Raji (cell line): ENCODE data around the gene ZNF217.

Experiments used
- POLR2A ChIP-seq: IDR thresholded peaks from 2 replicates; pipeline ENCODE4 v1.6.1; 2011; ENCODE audit warnings: low read depth, low read length, control low read depth; ENCODE audit not compliant: insufficient read depth

The ZNF217 gene

GRCh38 chr20:53623454-53624211 lies 30.0 kb upstream of the ZNF217 start:
- TF ChIP-seq POLR2A, result no peak

- TF ChIP-seq POLR2A, result no peak
Observed at GRCh38 chr20:53623134-53623453, 29.5 kb upstream of the ZNF217 start.

GRCh38 chr20:53622247-53623133 lies 28.9 kb upstream of the ZNF217 start:
- no peak for TF ChIP-seq POLR2A

- no peak for TF ChIP-seq POLR2A
Observed at GRCh38 chr20:53621482-53622246, 28.0 kb upstream of the ZNF217 start.

- TF ChIP-seq POLR2A, result no peak
Observed at GRCh38 chr20:53617791-53618489, 24.3 kb upstream of the ZNF217 start.

GRCh38 chr20:53613748-53614147 lies 20.1 kb upstream of the ZNF217 start:
- no peak for TF ChIP-seq POLR2A

- no peak for TF ChIP-seq POLR2A
Observed at GRCh38 chr20:53611449-53611894, 17.8 kb upstream of the ZNF217 start.

GRCh38 chr20:53609491-53610445 lies 16.1 kb upstream of the ZNF217 start:
- TF ChIP-seq POLR2A, result no peak

GRCh38 chr20:53608456-53609452 lies 15.1 kb upstream of the ZNF217 start:
- no peak for TF ChIP-seq POLR2A

GRCh38 chr20:53608071-53608455 lies 14.4 kb upstream of the ZNF217 start:
- no peak for TF ChIP-seq POLR2A

- TF ChIP-seq POLR2A, result no peak
Observed at GRCh38 chr20:53606364-53606985, 12.8 kb upstream of the ZNF217 start.

- TF ChIP-seq POLR2A, result no peak
Observed at GRCh38 chr20:53602661-53603060, 9.0 kb upstream of the ZNF217 start.
